Measurements from ENCODE around the gene ZDHHC6.
A peak's percentile ranks its signal among the peaks of the same experiment; 100 is the strongest.

The ZDHHC6 gene

DNA sequence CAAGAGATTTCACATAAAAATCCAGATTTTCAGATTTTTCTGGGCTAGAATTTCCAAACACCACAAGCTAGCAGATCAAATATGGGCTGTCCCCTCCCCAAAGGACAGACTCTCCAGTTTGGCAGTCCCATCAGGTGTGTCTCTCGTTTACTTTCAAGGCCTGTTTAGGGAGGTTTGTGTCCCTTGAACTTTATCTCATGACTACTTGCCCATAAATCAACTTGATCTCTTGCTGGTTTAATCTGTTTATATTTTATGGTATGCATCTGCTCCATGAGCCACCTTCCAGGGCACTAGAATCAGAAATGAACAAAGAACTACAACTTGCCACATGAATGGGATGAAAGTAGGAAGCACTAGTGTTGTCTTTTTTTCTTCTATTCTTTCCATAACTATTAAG lies 5.2 kb downstream of the ZDHHC6 start:
- TF ChIP-seq, protein P1, sequence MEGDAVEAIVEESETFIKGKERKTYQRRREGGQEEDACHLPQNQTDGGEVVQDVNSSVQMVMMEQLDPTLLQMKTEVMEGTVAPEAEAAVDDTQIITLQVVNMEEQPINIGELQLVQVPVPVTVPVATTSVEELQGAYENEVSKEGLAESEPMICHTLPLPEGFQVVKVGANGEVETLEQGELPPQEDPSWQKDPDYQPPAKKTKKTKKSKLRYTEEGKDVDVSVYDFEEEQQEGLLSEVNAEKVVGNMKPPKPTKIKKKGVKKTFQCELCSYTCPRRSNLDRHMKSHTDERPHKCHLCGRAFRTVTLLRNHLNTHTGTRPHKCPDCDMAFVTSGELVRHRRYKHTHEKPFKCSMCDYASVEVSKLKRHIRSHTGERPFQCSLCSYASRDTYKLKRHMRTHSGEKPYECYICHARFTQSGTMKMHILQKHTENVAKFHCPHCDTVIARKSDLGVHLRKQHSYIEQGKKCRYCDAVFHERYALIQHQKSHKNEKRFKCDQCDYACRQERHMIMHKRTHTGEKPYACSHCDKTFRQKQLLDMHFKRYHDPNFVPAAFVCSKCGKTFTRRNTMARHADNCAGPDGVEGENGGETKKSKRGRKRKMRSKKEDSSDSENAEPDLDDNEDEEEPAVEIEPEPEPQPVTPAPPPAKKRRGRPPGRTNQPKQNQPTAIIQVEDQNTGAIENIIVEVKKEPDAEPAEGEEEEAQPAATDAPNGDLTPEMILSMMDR (IDR thresholded peaks at IDR 0.05; ENCODE audit: low read depth, low read length) = no peak
- no peak for DNase-seq (ENCODE audit: extremely low read depth, low read depth)

DNA sequence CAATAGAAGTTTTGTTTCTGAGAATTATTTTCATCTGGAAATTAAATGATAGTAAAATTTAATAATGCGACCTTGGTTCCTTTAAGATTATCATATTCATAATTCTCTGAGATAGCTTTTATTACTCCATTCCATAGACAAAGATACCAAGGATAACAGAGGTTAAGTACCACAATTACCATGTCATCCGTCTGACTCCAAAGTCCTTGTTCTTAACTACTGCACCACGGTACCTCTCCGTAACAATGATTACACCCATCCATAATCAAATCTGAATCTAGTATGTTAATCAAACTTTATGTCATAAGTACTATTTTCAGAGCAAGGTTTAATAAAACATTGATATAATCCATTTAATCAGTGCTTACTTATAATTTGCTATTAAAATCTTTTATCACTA lies 8.4 kb downstream of the ZDHHC6 start:
- DNase-seq (ENCODE audit: extremely low read depth, low read depth) = no peak
- TF ChIP-seq, protein P1 (IDR thresholded peaks at IDR 0.05; ENCODE audit: low read depth, low read length) = no peak

DNA sequence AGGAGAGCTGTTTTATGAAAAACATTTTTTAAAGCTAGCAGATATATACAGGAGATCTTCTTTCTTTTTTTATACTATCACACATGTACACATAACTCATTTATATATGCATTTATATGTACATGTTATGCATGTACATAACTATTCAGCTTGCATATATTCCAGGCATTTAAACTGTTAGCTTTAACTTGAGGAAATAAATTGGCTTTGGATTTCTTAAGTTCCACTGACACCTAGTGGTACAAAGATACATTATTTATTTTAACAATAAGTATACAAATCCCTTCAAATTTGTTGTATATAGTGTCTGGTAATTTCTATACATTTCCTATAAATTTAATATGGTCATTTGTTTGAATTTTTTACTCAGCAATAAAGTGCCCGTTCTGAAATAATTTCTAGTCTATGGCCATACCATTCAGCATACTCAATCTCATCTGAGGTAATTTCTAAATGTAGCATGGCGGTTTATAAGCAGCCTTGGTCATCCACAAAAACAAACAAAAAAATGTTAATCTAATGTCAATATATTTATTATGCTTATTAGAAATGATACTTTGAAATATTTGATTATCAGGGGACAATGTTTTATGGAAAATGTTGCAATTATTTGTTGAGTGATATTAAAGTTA lies 11.6 kb downstream of the ZDHHC6 start:
- TF ChIP-seq, protein P1 (IDR thresholded peaks at IDR 0.05; ENCODE audit: low read depth, low read length) = peak; percentile 24
- peak; percentile 5 for DNase-seq (ENCODE audit: extremely low read depth, low read depth)

DNA sequence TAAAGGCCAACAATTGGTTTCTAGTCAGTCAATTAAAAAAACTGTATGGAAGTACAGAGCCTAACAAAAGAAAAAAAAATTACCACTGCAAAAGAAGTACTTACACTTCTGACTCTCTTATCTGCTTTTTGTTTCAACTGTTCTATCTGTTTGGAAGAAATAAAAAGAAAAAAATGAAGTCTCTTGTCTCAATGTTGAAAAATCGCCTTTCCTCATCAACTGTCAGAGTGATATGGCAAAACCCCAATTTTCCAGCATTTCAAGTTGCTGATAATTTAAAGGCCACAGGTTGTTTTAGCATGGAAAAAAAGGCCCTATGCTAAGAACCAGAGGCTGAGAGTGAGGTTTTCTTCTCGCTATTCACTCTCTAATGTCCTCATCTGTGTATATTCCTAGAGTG lies 13.6 kb downstream of the ZDHHC6 start:
- no peak for DNase-seq (ENCODE audit: extremely low read depth, low read depth)
- TF ChIP-seq, protein P1 (IDR thresholded peaks at IDR 0.05; ENCODE audit: low read depth, low read length) = no peak

DNA sequence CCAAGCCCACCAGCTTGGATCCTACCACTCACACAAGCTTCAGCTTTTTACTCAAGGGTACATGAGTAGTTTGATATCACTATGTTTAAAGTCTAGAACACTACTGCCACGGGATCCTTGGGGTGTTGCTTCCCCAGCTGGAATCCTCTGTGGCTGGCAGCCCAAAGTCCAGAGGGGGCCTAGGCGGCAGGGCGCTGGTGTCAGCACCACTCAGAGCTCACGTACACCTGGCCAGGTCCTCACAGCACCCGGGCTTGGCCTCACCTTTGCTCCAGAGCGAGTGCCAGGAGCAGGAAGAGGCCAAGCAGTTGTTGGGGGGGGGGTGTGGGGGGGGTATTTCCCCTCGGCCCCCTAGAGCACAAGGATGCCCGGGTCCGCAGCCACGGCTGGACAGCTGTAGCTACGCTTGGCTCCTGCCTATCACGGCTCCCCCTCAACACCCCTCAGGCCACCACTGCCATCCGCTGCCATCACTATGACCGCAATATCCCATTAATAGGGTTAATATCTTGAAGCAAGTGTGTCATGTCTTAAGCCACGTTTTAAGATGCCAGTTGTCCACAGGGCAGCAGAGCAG lies 17.0 kb downstream of the ZDHHC6 start:
- TF ChIP-seq, protein P1 (IDR thresholded peaks at IDR 0.05; ENCODE audit: low read depth, low read length) = no peak
- no peak for DNase-seq (ENCODE audit: extremely low read depth, low read depth)

DNA sequence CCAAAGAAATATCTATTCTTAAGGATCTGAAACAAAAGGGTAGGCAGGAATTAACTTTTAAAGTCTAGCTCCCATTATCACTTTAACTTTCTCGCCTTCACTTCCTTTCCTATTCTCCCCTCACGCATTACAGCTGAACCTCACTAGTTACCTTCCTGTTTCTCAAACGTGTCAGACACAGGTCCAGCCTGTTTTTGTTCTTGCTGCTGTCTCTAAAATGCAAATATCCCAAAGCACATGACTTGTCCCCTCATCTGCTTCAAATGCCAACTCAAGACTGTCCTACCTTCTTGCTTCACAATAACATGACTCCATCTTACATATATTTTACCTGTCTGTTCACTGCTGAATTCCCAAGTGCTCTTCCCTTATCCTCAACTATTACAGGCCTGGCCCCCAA lies 17.6 kb downstream of the ZDHHC6 start:
- TF ChIP-seq, protein P1 (IDR thresholded peaks at IDR 0.05; ENCODE audit: low read depth, low read length) = no peak
- DNase-seq (ENCODE audit: extremely low read depth, low read depth) = no peak

DNA sequence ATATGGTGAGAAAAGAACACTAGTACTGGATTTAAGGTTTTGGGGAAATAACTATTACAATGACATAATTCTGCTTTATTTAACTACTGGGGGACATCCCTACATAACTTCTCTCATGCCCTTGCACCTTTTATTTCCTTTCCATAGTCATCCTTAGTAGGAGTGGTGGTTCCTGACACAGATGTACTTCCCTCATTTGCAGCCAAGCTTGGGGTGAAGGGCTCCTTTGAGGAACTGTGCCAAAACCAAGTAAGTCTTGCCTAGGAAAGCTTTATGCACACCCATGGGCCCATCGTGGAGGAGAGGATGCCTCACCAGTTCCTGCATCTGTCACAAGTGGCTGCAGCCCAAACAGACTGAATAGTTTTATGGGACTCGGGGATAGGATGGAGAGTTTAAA lies 20.6 kb downstream of the ZDHHC6 start:
- DNase-seq (ENCODE audit: extremely low read depth, low read depth) = no peak
- TF ChIP-seq, protein P1 (IDR thresholded peaks at IDR 0.05; ENCODE audit: low read depth, low read length) = no peak
